ENCODE data around the gene JMJD6. TPM values are rescaled to one million over a fixed set of nuclear protein-coding genes. Genes with fewer than 3 reads are reported as not detected.
A peak's percentile ranks its signal among the peaks of the same experiment; 100 is the strongest.

Gene JMJD6
- total and polyA plus RNA-seq, 9 of the 15 experiments (the other 6 are each of a cell fraction or from before 2014, with no cell fraction given) = 2.5 to 52.3 (median 36.3) TPM

DNA sequence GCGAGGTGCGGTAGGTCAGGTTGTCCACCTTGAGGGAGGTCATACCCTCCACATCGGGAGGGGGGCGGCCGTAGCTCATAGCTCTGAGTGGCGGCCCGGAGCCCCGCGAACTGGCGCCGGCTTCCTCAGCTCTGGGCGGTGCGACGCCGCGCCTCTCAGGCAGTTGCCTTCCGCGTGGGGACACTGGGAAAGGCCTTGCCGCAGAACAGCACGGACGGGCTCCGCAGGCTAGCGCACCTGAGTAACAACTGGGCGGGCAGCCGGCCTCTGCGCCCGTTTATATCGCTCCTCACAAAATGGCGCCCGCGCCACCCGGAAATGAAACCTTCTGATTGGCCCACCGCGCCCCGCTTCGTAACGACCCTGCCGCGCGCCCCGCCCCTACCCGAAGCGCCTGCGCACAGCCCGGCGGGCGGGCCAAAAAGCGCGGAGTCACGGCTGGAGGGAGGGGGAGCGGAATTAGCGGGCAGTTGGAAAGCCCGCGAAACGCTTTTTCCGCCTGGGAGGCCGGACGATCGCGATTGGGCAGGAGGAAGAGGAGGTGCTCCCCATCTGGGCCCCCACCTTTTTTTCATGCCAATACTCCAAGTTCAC is 10.8 kb upstream of the JMJD6 start, which contains the start of gene SRSF2 (continued):
- TF ChIP-seq, protein P1, sequence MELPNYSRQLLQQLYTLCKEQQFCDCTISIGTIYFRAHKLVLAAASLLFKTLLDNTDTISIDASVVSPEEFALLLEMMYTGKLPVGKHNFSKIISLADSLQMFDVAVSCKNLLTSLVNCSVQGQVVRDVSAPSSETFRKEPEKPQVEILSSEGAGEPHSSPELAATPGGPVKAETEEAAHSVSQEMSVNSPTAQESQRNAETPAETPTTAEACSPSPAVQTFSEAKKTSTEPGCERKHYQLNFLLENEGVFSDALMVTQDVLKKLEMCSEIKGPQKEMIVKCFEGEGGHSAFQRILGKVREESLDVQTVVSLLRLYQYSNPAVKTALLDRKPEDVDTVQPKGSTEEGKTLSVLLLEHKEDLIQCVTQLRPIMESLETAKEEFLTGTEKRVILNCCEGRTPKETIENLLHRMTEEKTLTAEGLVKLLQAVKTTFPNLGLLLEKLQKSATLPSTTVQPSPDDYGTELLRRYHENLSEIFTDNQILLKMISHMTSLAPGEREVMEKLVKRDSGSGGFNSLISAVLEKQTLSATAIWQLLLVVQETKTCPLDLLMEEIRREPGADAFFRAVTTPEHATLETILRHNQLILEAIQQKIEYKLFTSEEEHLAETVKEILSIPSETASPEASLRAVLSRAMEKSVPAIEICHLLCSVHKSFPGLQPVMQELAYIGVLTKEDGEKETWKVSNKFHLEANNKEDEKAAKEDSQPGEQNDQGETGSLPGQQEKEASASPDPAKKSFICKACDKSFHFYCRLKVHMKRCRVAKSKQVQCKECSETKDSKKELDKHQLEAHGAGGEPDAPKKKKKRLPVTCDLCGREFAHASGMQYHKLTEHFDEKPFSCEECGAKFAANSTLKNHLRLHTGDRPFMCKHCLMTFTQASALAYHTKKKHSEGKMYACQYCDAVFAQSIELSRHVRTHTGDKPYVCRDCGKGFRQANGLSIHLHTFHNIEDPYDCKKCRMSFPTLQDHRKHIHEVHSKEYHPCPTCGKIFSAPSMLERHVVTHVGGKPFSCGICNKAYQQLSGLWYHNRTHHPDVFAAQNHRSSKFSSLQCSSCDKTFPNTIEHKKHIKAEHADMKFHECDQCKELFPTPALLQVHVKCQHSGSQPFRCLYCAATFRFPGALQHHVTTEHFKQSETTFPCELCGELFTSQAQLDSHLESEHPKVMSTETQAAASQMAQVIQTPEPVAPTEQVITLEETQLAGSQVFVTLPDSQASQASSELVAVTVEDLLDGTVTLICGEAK (IDR thresholded peaks at IDR 0.05) = peak; percentile 91
- TF ChIP-seq, protein P1 (CRISPR knock-in tag; IDR thresholded peaks at IDR 0.05) = no peak
- TF ChIP-seq ZNF24 (IDR thresholded peaks at IDR 0.05) (peak; percentile 66; the same call in 1 of the 2 replicates), ZNF212 (CRISPR knock-in tag; IDR thresholded peaks at IDR 0.05) (no peak), STAG1 (CRISPR knock-in tag; IDR thresholded peaks at IDR 0.05; ENCODE audit: borderline replicate concordance) (peak; percentile 51), MCM7 (IDR thresholded peaks at IDR 0.05) (no peak), RBFOX2 (IDR thresholded peaks at IDR 0.05; ENCODE audit: low read depth, low read length) (peak; percentile 95), TEAD4 (IDR thresholded peaks at IDR 0.05; ENCODE audit: low read length) (peak; percentile 76), TEAD4 (CRISPR knock-in tag; IDR thresholded peaks at IDR 0.05; ENCODE audit: borderline replicate concordance) (no peak), JUN (IDR thresholded peaks at IDR 0.05; ENCODE audit: borderline replicate concordance, low read depth, low read length) (no peak; the same call in 1 of the 2 replicates), JUN (CRISPR knock-in tag; IDR thresholded peaks at IDR 0.05; ENCODE audit: borderline replicate concordance) (no peak), SIRT6 (IDR thresholded peaks at IDR 0.05; ENCODE audit: low read depth, low read length) (no peak), FOXP1 (CRISPR knock-in tag; IDR thresholded peaks at IDR 0.05) (peak; percentile 12), SPI1 (IDR thresholded peaks at IDR 0.05; ENCODE audit: borderline replicate concordance, low read depth, low read length) (0 out of 2 replicates have a peak, but pooled peaks have one; percentile 20), KAT8 (IDR thresholded peaks at IDR 0.05; ENCODE audit: low read depth) (peak; percentile 86)
- TF ChIP-seq, protein P2, sequence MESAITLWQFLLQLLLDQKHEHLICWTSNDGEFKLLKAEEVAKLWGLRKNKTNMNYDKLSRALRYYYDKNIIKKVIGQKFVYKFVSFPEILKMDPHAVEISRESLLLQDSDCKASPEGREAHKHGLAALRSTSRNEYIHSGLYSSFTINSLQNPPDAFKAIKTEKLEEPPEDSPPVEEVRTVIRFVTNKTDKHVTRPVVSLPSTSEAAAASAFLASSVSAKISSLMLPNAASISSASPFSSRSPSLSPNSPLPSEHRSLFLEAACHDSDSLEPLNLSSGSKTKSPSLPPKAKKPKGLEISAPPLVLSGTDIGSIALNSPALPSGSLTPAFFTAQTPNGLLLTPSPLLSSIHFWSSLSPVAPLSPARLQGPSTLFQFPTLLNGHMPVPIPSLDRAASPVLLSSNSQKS (CRISPR knock-in tag; IDR thresholded peaks at IDR 0.05) = no peak
